Stimulated activated CD8-positive, alpha-beta memory T cell treated with anti-CD3 and anti-CD28 coated beads, Interleukin-12 subunit alpha, Interleukin-12 subunit beta, amount 100 ng/mL, for 4 hours (primary cell): ENCODE measurements around the gene TP53RK.
"Not testable (repeated sequence)": the region's sequence is repeated elsewhere in the genome, so short reads cannot be mapped to it uniquely, and the experiment has no call there.

Experiments
- DNase-seq: peaks from one replicate; pipeline ENCODE4 v3.0.0-alpha.2; 2020; ENCODE audit warnings: low read depth

Gene TP53RK

GRCh38 chr20:46683011-46683667 lies 6.1 kb downstream of the TP53RK start:
- no peak for DNase-seq

- DNase-seq, result no peak
Measured at GRCh38 chr20:46682063-46682821, 7.0 kb downstream of the TP53RK start.

DNA sequence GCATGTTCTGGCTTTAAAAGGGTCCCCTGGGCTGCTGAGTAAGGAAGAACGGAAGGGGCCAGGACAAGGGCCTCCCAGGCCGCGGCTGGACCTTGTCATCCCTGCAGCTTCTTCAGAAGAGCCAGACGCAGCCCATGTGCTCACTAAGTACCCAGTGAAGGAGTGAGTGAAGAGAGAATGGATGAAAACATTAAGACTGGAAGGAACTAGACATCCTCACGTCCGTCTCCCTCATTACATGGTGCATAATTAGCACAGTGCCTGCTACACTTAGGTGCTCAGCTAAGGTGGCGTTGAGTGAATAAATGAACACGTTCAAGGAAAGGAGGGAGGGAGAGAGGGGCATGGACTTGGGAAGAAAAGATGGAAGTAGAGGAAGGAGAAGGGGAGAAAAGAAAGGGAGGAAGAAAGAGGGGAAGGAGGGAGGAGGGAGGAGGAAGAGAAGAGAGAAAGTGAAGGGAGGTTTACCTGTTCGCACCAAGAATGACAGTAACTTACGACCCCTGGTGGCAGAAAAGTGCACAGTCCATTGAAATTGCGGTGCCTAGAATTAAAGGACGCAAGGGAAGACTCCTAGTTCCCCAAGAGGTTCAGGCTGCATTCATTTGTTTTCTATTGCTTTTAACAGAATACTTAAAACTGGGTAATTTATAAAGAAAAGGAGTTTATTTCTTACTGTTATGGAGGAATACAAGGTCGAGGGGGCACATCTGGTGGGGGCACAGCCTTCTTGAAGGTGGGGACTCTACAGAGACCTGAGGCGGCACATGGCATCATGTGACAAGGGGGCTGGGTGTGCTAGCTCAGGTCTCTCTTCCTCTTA lies 8.0 kb downstream of the TP53RK start:
- DNase-seq, result peak; percentile 19

DNA sequence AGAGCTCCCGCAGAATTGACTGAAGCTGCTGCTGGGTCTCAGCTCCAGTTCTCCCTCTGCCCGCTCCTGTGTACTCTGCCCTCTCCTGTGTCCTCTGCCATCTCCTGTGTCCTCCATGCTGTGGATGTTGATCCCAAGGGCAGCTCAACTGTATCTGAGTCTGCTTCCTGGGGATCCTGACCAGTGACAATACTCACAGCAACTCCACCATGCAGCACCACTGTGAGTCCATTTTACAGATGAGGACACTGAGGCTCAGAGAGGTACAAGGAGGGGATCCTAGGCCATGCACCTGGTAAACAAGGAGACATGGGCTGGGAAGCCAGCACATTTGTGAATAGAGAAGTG lies 8.6 kb downstream of the TP53RK start:
- DNase-seq, result no peak

DNA sequence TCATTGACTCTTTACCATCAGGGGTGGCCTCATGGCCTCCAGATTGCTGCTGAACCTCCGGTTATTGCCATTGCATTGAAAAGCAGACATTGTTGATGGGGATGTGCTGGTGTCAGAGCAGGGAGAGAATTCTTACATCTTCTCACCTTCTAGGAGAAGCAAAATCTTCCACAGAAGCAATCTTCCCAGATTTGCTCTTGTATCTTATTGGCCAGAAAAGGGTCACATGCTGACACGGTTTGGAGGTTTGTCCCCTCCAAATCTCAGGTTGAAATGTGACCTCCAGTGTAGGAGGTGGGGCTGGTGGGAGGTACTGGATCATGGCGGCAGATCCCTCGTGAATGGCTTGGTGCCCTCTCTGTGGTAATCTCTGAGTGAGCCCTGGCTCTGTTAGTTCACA lies 10.7 kb downstream of the TP53RK start:
- no peak for DNase-seq

GRCh38 chr20:46677608-46678007 lies 11.6 kb downstream of the TP53RK start:
- DNase-seq, result no peak

GRCh38 chr20:46676649-46677316 lies 12.5 kb downstream of the TP53RK start:
- DNase-seq, result not testable (repeated sequence)

DNA sequence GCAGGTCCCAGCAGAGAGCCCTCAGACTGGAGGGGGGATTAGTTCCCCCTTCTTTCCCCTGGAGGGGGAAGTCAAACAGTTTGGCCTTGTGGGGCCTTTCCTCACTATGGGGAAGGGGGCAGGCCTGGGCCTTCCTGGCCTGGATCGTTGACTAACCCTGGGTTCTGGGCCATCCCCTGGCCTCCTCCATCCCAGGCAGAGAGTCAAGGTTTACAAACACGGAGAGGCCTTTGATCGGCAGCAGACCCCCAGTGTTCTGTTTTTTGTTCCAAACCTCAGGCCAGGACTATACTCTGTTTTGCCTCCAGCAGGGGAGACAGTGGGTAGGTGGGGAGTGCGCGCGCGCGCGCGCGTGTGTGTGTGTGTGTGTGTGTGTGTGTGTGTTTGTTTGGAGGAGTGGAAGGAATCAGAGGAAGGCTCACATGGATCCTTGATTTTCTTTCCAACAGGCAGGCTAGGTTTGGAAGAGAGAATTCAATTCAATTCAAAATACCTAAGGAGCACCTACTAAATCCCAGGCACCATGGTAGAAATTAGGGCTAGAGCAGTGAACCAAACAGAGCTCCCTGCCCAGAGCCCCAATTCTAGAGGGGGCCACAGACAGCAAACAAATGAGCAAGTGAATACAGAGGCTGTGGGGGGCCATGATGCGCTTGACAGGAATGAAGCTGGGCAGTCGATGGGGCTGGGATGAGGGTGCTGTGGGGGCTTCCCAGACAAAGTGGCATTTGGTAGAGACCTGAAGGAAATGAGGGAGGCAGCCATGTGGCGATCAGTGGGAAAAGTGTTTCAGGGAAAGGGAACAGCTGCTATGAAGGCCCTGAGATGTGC lies 14.8 kb downstream of the TP53RK start:
- no peak for DNase-seq

DNA sequence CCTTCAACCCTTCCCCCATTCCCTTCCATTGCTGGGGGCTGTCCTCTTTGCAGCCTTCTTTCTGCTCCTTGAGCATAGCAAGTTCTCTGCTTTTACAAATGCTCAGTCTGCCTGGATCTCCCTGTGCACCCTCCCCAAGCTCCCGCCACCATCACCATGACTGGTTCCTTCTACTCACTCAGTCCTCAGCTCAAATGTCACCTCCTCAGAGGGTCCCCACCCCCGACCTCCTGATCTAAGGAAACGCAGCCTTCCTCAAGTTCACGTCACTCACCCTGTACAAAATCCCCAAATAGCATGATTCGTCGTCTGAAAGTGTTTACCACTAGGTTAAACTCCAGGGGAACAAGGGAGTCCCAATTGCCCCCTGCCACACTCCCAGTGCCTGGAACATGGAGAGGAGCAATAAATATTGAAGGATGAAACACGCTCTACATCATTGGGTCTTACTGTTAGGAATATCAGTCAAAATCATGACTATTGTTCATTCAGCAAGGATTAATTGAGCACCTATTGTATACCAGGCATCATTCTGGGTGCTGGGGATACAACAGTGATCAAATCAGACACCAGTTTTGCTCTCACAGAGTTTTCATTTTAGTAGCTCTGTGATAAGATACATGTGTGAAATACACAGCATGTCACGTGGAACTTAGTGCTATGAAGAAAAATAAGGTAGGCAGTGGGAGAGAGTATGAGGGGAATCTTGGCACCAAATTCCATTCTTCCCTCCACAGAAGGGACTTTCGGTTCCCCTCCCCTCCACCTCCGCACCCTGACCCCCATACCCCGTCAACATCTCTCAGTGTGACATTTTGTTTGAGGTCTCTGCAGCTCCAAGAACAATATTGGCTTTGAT lies 15.6 kb downstream of the TP53RK start:
- no peak for DNase-seq

GRCh38 chr20:46672543-46673148 lies 16.6 kb downstream of the TP53RK start:
- DNase-seq, result no peak

- DNase-seq, result no peak
Measured at GRCh38 chr20:46671866-46672542, 17.2 kb downstream of the TP53RK start.

GRCh38 chr20:46670585-46671584 lies 18.4 kb downstream of the TP53RK start:
- no peak for DNase-seq

- DNase-seq, result no peak
Measured at GRCh38 chr20:46670228-46670584, 19.0 kb downstream of the TP53RK start.

GRCh38 chr20:46666818-46667515 lies 22.3 kb downstream of the TP53RK start:
- no peak for DNase-seq

DNA sequence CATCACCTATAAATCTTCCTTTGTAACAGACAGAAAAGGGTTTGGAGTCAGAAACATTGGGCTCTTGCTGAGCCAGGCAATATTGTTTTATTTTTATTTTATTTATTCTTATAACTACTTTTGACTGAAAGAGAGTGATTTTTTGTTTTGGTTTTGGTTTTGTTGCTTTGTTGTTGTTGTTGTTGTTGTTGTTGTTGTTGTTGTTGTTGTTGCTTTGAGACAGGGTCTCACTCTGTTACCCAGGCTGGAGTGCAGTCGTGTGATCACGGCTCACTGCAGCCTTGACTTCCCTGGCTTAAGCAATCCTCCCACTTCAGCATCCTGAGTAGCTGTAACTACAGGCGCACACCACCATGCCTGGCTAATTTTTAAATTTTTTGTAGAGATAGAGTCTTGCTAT lies 22.9 kb downstream of the TP53RK start:
- DNase-seq, result no peak

DNA sequence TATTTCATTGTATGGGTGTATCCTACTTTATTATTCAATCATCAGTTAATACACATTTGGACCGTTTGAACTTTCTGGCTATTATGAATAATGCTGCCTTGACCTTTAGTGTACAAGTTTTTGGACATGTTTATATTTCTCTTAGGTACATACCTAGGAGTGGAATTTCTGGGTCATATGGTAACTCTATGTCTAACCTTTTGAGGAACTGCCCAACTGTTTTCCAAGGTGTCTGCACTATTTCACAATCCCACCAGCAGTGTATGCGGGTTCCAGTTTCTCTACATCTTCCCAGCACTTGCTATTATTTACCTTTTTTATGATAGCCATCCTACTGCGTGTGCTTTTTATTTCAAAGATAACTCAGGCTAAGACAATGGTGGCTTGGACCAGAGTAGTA lies 23.6 kb downstream of the TP53RK start:
- DNase-seq, result no peak

DNA sequence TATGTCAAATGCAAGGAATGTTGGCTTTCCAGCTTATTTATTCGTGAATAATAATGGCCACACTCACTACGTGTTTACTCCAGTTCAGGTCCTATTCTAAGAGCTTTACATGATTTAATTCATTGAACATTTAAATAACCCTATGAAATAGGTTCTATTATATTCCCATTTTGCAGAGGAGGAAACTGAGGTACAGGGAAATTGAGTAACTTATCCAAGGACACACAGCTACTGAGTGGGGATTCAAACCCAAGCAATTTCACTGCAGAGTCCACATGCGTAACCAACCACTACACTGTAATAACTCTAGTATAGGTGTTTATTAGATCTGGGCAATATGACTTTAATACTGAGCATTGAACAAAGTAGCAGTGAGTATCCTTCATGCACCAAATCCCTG lies 25.7 kb downstream of the TP53RK start:
- no peak for DNase-seq

GRCh38 chr20:46661659-46662058 lies 27.6 kb downstream of the TP53RK start:
- DNase-seq, result no peak
